Measurements from ENCODE around the gene SORBS2. TPM values are rescaled to one million over a fixed set of nuclear protein-coding genes. Genes with fewer than 3 reads are reported as not detected.

The SORBS2 gene
- total RNA-seq, 1 experiment from 2014 or later = 9.7 TPM

- DNase-seq = no peak
- TF ChIP-seq CTCF (conservative IDR thresholded peaks at IDR 0.05) = no peak
- no peak overlapping the region for H3K9ac ChIP-seq (ENCODE audit: extremely low read depth, insufficient read length, low read length)
- no peaks in the 10 kb centered on the region for H3K79me1 ChIP-seq (ENCODE audit: insufficient read depth, low read depth, low read length, poor library complexity, severe bottlenecking)
- no peak overlapping the region for H4K5ac ChIP-seq (ENCODE audit: insufficient read length, low read depth, low read length)
- no peak overlapping the region for H2BK20ac ChIP-seq (ENCODE audit: low read depth, low read length, poor library complexity, severe bottlenecking)
- H4K8ac ChIP-seq (replicated peaks; ENCODE audit: insufficient read length, low read depth, low read length) = no peak overlapping the region
- no peaks in the 10 kb centered on the region; a peak in 1 of 7 replicates for H3K36me3 Mint-ChIP-seq (ENCODE audit: insufficient read depth in 1 of 3, low read depth in 3 of 3)
- H3K79me2 ChIP-seq (ENCODE audit: insufficient read depth, low read length) = no peaks in the 10 kb centered on the region
- no peak overlapping the region for H3T11ph ChIP-seq (ENCODE audit: low read length)
- H2BK5ac ChIP-seq (ENCODE audit: insufficient read length, low read length) = no peak overlapping the region
- no peak overlapping the region for H3K4ac ChIP-seq (ENCODE audit: low read depth, low read length)
- no peak overlapping the region for H3K4me3 Mint-ChIP-seq
- WGBS (ENCODE audit: extremely low coverage, insufficient read length, low lambda C conversion rate) = no CpG with 5 or more reads among the region's 12 CpGs
- H2BK15ac ChIP-seq (ENCODE audit: low read depth, low read length) = no peak overlapping the region
- no peak overlapping the region for H2BK12ac ChIP-seq (ENCODE audit: insufficient read length, low read depth, low read length)
- no peak overlapping the region for H2BK120ac ChIP-seq (ENCODE audit: low read depth, low read length, poor library complexity, severe bottlenecking)
- H4K91ac ChIP-seq (ENCODE audit: insufficient read length, low read depth, low read length) = no peak overlapping the region
- H3K9me3 Mint-ChIP-seq = no peaks in the 10 kb centered on the region
- H3K9me3 ChIP-seq (ENCODE audit: control insufficient read depth, low read depth, low read length) = no peaks in the 10 kb centered on the region
- no peak overlapping the region for H2AFZ ChIP-seq (ENCODE audit: low read length)
- no peaks in the 10 kb centered on the region for H3K27me3 Mint-ChIP-seq (ENCODE audit: low read depth)
- no peak overlapping the region for H3K27ac ChIP-seq (ENCODE audit: insufficient read length, low read depth, low read length)
- peaks cover 12% of the 10 kb centered on the region in 2 experiments for H3K4me1 Mint-ChIP-seq
- no peak overlapping the region for H3K4me2 ChIP-seq (ENCODE audit: insufficient read depth, insufficient read length, low read length)
- H3K4me1 ChIP-seq (ENCODE audit: insufficient read depth, low read length) = no peaks in the 10 kb centered on the region
- H2AK5ac ChIP-seq (ENCODE audit: insufficient read length, low read length) = no peak overlapping the region
- no peak overlapping the region; a peak in 3 of 7 replicates for H3K27ac Mint-ChIP-seq
- H3K14ac ChIP-seq (ENCODE audit: insufficient read depth, low read length) = no peak overlapping the region
- no peak overlapping the region for H3K18ac ChIP-seq (ENCODE audit: insufficient read length, low read depth, low read length)
- H3K27me3 ChIP-seq (ENCODE audit: insufficient read depth, low read length) = no peaks in the 10 kb centered on the region
- no peaks in the 10 kb centered on the region for H4K20me1 ChIP-seq (ENCODE audit: control insufficient read depth, insufficient read depth, insufficient read length)
- H3K23me2 ChIP-seq (ENCODE audit: insufficient read length, low read depth, low read length, poor library complexity, severe bottlenecking) = no peaks in the 10 kb centered on the region
- no peak overlapping the region for H3K23ac ChIP-seq (ENCODE audit: insufficient read length, low read depth, low read length)
- no peak overlapping the region for H3K56ac ChIP-seq (ENCODE audit: insufficient read length, low read depth, low read length)
These were observed 212.3 kb downstream of the SORBS2 start for GRCh38 chr4:185599553-185600243.
